Motor neuron (in vitro differentiated cells): ENCODE measurements around the gene CCDC33. TPM values are rescaled to one million over a fixed set of nuclear protein-coding genes. Genes with fewer than 3 reads are reported as not detected.

Experiments
- ATAC-seq, 8 experiments: fragments of 200-7000 bp; cut with Tn5 transposase; replicated peaks in 6 of 8; 2 replicates each; pipeline ENCODE4 v1.8.0; 2021; ENCODE audit warnings: mild to moderate bottlenecking in 8 of 8, moderate library complexity in 8 of 8
- H3K27ac ChIP-seq, 2 donors: fragments of 250-450 bp; sonication (Bioruptor Pico); 2 replicates each; pipeline ENCODE4 v1.9.0; 2021; ENCODE audit warnings: antibody characterized with exemption in 2 of 2, mild to moderate bottlenecking in 2 of 2, moderate library complexity in 1 of 2
- H3K4me1 ChIP-seq, 2 donors: fragments of 250-450 bp; sonication (Bioruptor Pico); replicated peaks in 1 of 2; 2 replicates each; pipeline ENCODE4 v1.6.1; 2021; ENCODE audit warnings: antibody characterized with exemption in 2 of 2, mild to moderate bottlenecking in 2 of 2, moderate library complexity in 1 of 2
- H3K4me3 ChIP-seq, 5 donors: fragments of 250-450 bp; sonication (Bioruptor Pico); 2 replicates each; pipeline ENCODE4 v1.9.0; 2021; ENCODE audit warnings: antibody characterized with exemption in 5 of 5, mild to moderate bottlenecking in 5 of 5, moderate library complexity in 4 of 5
- WGBS, 10 experiments: fragments of 450-650 bp; shearing (Covaris generic); methylation state at CpG; one replicate each; pipeline ENCODE4 v1.0.0; 2022; 5-methylcytosine and 5-hydroxymethylcytosine counted together
- in situ Hi-C, 9 experiments: fragments of 400-800 bp; cut with MboI; loops; one replicate each; pipeline ENCODE4 v1.15.0; 2021; ENCODE audit warnings: low sequenced_read_pairs in 9 of 9, low pct_unique_long_range_greater_than_20kb in 2 of 9; ENCODE audit not compliant: unreplicated experiment in 9 of 9
- total RNA-seq, 8 experiments: library from RNA; unstranded; fragments of 300-600 nt; gene quantifications; 2 replicates each; pipeline versions ENCODE4 v1.2.3 to v1.2.4, GENCODE V29; 2022

CCDC33 gene
- total RNA-seq, 8 experiments from 2014 or later, result 0.66 to 18.3 (median 6.2) TPM

GRCh38 chr15:74332011-74332410, 95.9 kb downstream of the CCDC33 start:
- Histone ChIP-seq H3K4me1 (peaks cover under 1 to 6% of the 10 kb centered on the region in 2 donors), H3K4me3 (no peak overlapping the region), H3K27ac (no peak overlapping the region)
- no peak for ATAC-seq
- in situ Hi-C loops, result loop anchor here in 1 of 9 experiments (25.0 kb wide), 1 partner anchor 370 kb away; no protein-coding TSS in a partner anchor
- 43 to 100% (median 90%) methylated on average over 1 of the region's 3 CpGs; no CpG with 5 or more reads in 4 of the 10 experiments for WGBS, 10 experiments

DNA sequence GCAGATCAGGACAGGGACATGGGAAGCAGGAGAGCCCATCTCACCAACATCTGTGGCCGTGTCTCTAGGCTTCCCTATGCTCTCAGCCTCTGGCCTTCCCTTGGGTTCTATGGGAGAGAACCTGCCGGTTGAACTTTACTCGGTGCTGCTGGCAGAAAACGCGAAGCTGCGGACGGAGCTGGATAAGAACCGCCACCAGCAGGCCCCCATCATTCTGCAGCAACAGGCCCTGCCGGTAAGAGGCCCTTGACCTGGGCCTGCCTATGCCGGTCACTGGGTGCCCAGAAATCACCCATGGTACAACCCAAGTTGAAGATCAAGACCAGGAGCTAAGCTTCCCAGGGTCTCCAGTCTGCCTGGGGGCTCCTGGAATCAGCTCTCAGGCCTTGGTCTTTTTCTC, 96.5 kb downstream of the CCDC33 start:
- ATAC-seq, result no peak
- Histone ChIP-seq H3K4me3 (no peak overlapping the region), H3K4me1 (peaks cover 0 to 5% of the 10 kb centered on the region in 2 donors), H3K27ac (no peak overlapping the region)
- in situ Hi-C loops, result loop anchor here in 1 of 9 experiments (25.0 kb wide), 1 partner anchor 370 kb away; no protein-coding TSS in a partner anchor
- 13 to 100% (median 57%) methylated on average over 1 to 3 of the region's 10 CpGs; no CpG with 5 or more reads in 6 of the 10 experiments for WGBS, 10 experiments

GRCh38 chr15:74333093-74333492, 97.0 kb downstream of the CCDC33 start:
- 20 to 100% (median 100%) methylated on average over 1 to 3 of the region's 5 CpGs; no CpG with 5 or more reads in 5 of the 10 experiments for WGBS, 10 experiments
- Histone ChIP-seq H3K4me1 (peaks cover 0 to under 1% of the 10 kb centered on the region in 2 donors), H3K27ac (no peak overlapping the region), H3K4me3 (no peak overlapping the region)
- no peak for ATAC-seq
- in situ Hi-C loops, result loop anchor here in 1 of 9 experiments (25.0 kb wide), 1 partner anchor 371 kb away; no protein-coding TSS in a partner anchor

- Histone ChIP-seq H3K4me1 (no peaks in the 10 kb centered on the region), H3K27ac (no peak overlapping the region), H3K4me3 (no peak overlapping the region)
- 61 to 93% (median 75%) methylated on average over 2 to 3 of the region's 5 CpGs; no CpG with 5 or more reads in 6 of the 10 experiments for WGBS, 10 experiments
- ATAC-seq, result no peak
- in situ Hi-C loops, result loop anchor here in 1 of 9 experiments (25.0 kb wide), 1 partner anchor 371 kb away; no protein-coding TSS in a partner anchor
Observed at GRCh38 chr15:74333662-74334061, 97.5 kb downstream of the CCDC33 start.

DNA sequence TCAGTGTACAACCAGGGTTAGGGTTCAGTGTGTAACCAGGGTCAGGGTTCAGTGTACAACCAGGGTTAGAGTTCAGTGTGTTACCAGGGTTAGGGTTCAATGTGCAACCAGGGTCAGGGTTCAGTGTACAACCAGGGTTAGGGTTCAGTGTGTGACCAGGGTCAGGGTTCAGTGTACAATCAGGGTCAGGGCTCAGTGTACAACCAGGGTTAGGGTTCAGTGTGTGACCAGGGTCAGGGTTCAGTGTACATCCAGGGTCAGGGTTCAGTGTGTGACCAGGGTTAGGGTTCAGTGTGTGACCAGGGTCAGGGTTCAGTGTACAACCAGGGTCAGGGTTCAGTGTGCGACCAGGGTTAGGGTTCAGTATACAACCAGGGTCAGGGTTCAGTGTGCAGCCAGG, 98.0 kb downstream of the CCDC33 start:
- ATAC-seq, result no peak
- Histone ChIP-seq H3K4me3 (no peak overlapping the region), H3K4me1 (no peaks in the 10 kb centered on the region), H3K27ac (no peak overlapping the region)
- in situ Hi-C loops, result loop anchor here in 1 of 9 experiments (25.0 kb wide), 1 partner anchor 372 kb away; no protein-coding TSS in a partner anchor
- WGBS, 10 experiments, result 90 to 100% (median 100%) methylated on average over 1 of the region's 1 CpG; no CpG with 5 or more reads in 7 of the 10 experiments

- Histone ChIP-seq H3K4me3 (no peak overlapping the region), H3K27ac (no peak overlapping the region), H3K4me1 (no peaks in the 10 kb centered on the region)
- in situ Hi-C loops, result loop anchor here in 1 of 9 experiments (25.0 kb wide), 1 partner anchor 373 kb away; no protein-coding TSS in a partner anchor
- WGBS, 10 experiments, result 60 to 100% (median 83%) methylated on average over 1 to 6 of the region's 8 CpGs; no CpG with 5 or more reads in 5 of the 10 experiments
- no peak for ATAC-seq
Observed at GRCh38 chr15:74335396-74335795, 99.3 kb downstream of the CCDC33 start.

DNA sequence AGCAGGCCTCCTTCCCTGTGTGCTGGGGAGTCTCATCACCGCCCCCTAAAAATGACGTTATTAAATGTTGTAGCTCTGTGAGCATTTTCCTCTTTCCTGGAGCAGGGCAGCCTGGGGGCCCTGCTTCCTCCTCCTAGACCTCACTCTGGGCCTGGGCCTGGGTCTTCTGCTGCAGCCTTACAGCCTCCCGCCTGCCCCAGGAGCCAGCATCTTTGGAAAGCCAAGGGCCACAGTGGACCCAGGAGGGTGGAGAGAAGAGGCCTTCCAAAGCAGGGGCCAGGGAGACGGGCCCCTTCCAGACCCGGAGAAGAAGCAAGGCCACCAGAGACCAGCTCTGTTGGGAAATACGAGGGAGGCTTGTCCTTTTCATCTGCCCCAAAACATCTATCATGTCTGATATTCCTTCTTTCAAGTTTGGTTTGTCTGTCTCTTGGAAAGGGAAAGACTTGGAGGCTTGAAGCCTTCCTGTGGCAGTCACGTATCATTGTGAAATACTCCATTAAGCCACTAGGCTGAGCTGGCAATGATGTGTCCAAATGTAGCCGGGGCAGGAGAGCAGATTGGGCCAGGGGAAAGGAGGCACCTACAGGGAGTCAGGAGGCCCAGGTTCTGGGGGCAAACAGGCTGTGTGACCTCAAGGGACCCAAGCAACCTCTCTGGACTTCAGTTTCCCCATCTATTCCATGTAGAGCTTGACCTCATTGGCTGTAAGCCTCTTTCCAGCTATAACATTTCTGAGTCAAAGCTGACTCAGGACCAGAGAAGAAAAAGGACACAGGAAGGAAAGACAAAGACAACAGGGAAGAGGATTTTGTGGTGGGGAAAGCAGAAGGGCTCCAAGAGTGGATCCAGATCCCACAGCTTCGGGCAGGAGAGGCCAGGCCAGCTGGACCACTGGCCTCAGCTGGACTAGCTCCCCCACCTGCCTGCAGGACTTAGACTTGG, 100.2 kb downstream of the CCDC33 start:
- in situ Hi-C loops, result loop anchor here in 1 of 9 experiments (25.0 kb wide), 1 partner anchor 374 kb away; no protein-coding TSS in a partner anchor
- 33 to 100% (median 80%) methylated on average over 1 to 4 of the region's 9 CpGs; no CpG with 5 or more reads in 3 of the 10 experiments for WGBS, 10 experiments
- Histone ChIP-seq H3K27ac (no peak overlapping the region), H3K4me3 (no peak overlapping the region), H3K4me1 (no peaks in the 10 kb centered on the region)
- ATAC-seq, result no peak

GRCh38 chr15:74337146-74337545, 101.0 kb downstream of the CCDC33 start:
- H3K4me3 ChIP-seq, result no peak overlapping the region
- in situ Hi-C loops, result loop anchor here in 1 of 9 experiments (25.0 kb wide), 1 partner anchor 375 kb away; no protein-coding TSS in a partner anchor
- ATAC-seq, result no peak
- no peaks in the 10 kb centered on the region for H3K4me1 ChIP-seq
- WGBS, 10 experiments, result 100% methylated on average over 1 to 3 of the region's 5 CpGs; no CpG with 5 or more reads in 8 of the 10 experiments
- H3K27ac ChIP-seq, result no peak overlapping the region

GRCh38 chr15:74337607-74338211, 101.6 kb downstream of the CCDC33 start:
- WGBS, 10 experiments, result 69 to 100% (median 90%) methylated on average over 1 to 3 of the region's 4 CpGs; no CpG with 5 or more reads in 6 of the 10 experiments
- in situ Hi-C loops, result loop anchor here in 1 of 9 experiments (25.0 kb wide), 1 partner anchor 375 kb away; no protein-coding TSS in a partner anchor
- ATAC-seq, result no peak

GRCh38 chr15:74338676-74339075, 102.5 kb downstream of the CCDC33 start:
- WGBS, 10 experiments, result 50 to 100% (median 100%) methylated on average over 1 to 5 of the region's 5 CpGs; no CpG with 5 or more reads in 5 of the 10 experiments
- no peak overlapping the region for H3K4me3 ChIP-seq

More at GRCh38 chr15:74337607-74338211, 101.6 kb downstream of the CCDC33 start:
- Histone ChIP-seq H3K27ac (no peak overlapping the region), H3K4me3 (no peak overlapping the region), H3K4me1 (no peaks in the 10 kb centered on the region)

GRCh38 chr15:74339371-74339770, 103.2 kb downstream of the CCDC33 start:
- WGBS, 10 experiments, result 85 to 100% (median 88%) methylated on average over 3 to 6 of the region's 9 CpGs; no CpG with 5 or more reads in 6 of the 10 experiments
- Histone ChIP-seq H3K4me3 (no peak overlapping the region), H3K4me1 (no peaks in the 10 kb centered on the region), H3K27ac (no peak overlapping the region)
- ATAC-seq, result no peak
- in situ Hi-C loops, result loop anchor here in 1 of 9 experiments (25.0 kb wide), 1 partner anchor 377 kb away; no protein-coding TSS in a partner anchor

More at GRCh38 chr15:74338676-74339075, 102.5 kb downstream of the CCDC33 start:
- in situ Hi-C loops, result loop anchor here in 1 of 9 experiments (25.0 kb wide), 1 partner anchor 376 kb away; no protein-coding TSS in a partner anchor
- Histone ChIP-seq H3K4me1 (no peaks in the 10 kb centered on the region), H3K27ac (no peak overlapping the region)
- ATAC-seq, result no peak

DNA sequence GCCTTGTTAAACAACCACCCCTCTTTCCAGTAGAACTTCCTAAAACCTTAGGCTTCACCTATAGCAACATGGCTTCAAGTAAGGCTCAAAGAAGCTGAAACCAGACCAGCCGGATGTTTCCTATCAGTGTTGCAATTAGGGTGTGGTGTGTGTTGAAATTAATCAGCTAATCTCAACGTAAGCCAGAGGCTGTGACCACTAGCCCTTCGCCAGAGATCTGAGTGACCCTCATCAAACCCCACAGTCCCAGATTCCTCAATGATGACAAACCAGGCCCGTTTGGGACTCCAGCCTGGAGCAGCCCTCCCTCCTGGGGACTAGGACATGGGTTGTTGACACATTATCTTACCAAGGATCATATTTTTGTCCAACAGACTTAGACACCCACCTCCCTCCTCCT, 104.0 kb downstream of the CCDC33 start:
- 0 to 78% (median 67%) methylated on average over 1 to 4 of the region's 4 CpGs; no CpG with 5 or more reads in 4 of the 10 experiments for WGBS, 10 experiments
- in situ Hi-C loops, result loop anchor here in 1 of 9 experiments (25.0 kb wide), 1 partner anchor 378 kb away; no protein-coding TSS in a partner anchor
- no peak overlapping the region for H3K4me3 ChIP-seq
- peak in 2 of 8 experiments; percentile 67 to 68 for ATAC-seq
- no peaks in the 10 kb centered on the region for H3K4me1 ChIP-seq
- H3K27ac ChIP-seq, result no peak overlapping the region
